DOHH2 (cell line): Measurements from ENCODE around the gene ECHS1.

Source experiments
- CTCF ChIP-seq: fragments of 200-600 bp; sonication (generic); IDR thresholded peaks from one replicate; pipeline ENCODE4 v1.5.1; 2014; ENCODE audit warnings: antibody characterized with exemption, mild to moderate bottlenecking, low read depth, low read length; ENCODE audit not compliant: poor library complexity, severe bottlenecking
- EZH2phosphoT487 ChIP-seq: fragments of 200-600 bp; sonication (generic); IDR thresholded peaks from 2 replicates; pipeline ENCODE4 v1.6.1; 2017; ENCODE audit warnings: borderline replicate concordance, mild to moderate bottlenecking, antibody characterized with exemption, low read length, moderate library complexity, mixed read lengths

- TF ChIP-seq CTCF (no peak), EZH2phosphoT487 (no peak)
Observed at GRCh38 chr10:133390597-133391248, 17.6 kb upstream of the ECHS1 start.
